HepG2 (cell line): ENCODE data around the gene CRLF1. TPM values are rescaled to one million over a fixed set of nuclear protein-coding genes. Genes with fewer than 3 reads are reported as not detected.

Experiments used
- AGO2 ChIP-seq: fragments of 200-400 bp; formaldehyde crosslinking; optimal IDR thresholded peaks from 2 replicates; pipeline ENCODE3; 2017; ENCODE audit warnings: mild to moderate bottlenecking, low read depth, low read length, moderate library complexity
- GABPB1 ChIP-seq: IDR thresholded peaks from 2 replicates; pipeline ENCODE4 v1.6.1; 2016; ENCODE audit warnings: mild to moderate bottlenecking, missing genetic modification reagents, moderate library complexity, missing compliant biosample characterization
- HDAC1 ChIP-seq: sonication (generic); formaldehyde crosslinking; IDR thresholded peaks from 2 replicates; pipeline ENCODE4 v1.5.1; 2020; ENCODE audit warnings: mild to moderate bottlenecking, missing genetic modification reagents
- KLF16 ChIP-seq, 2 experiments: sonication (generic) in 1 of 2; formaldehyde crosslinking in 1 of 2; IDR thresholded peaks; 2 replicates each; pipeline versions ENCODE4 v1.6.1 to v1.8.0; 2016 to 2023; ENCODE audit warnings: missing genetic modification reagents in 2 of 2, missing compliant biosample characterization in 1 of 2
- MIER3 ChIP-seq: IDR thresholded peaks from 2 replicates; pipeline ENCODE4 v1.6.1; 2016; ENCODE audit warnings: missing compliant biosample characterization, borderline replicate concordance
- RFX1 ChIP-seq: fragments of 450-650 bp; IDR thresholded peaks from 2 replicates; pipeline ENCODE4 v1.6.1; 2017
- ZNF296 ChIP-seq: sonication (generic); formaldehyde crosslinking; conservative IDR thresholded peaks from 2 replicates; pipeline ENCODE4 v1.5.0; 2020; ENCODE audit warnings: mild to moderate bottlenecking, missing genetic modification reagents
- ZNF446 ChIP-seq: sonication (generic); formaldehyde crosslinking; IDR thresholded peaks from 2 replicates; pipeline ENCODE4 v1.5.0; 2020; ENCODE audit warnings: mild to moderate bottlenecking, missing genetic modification reagents
- ZNF557 ChIP-seq: sonication (generic); formaldehyde crosslinking; IDR thresholded peaks from 2 replicates; pipeline ENCODE4 v1.4.0; 2020; ENCODE audit warnings: missing genetic modification reagents
- ZNF616 ChIP-seq: sonication (generic); formaldehyde crosslinking; IDR thresholded peaks from 2 replicates; pipeline ENCODE4 v1.5.0; 2020; ENCODE audit warnings: low read depth, mild to moderate bottlenecking, missing genetic modification reagents
- polyA plus RNA-seq, 8 experiments: library from polyadenylated mRNA; depleted of rRNA in 3 of 8; stranded (reverse) in 7 of 8; unstranded in 1 of 8; fragments of >200 nt; fragmentation: Illumina TruSeq in 4 of 8; extraction: Trizol in 4 of 8; gene quantifications; 2 replicates each; pipeline versions ENCODE4 v1.2.1 to v1.2.3, GENCODE V29; 2011 to 2016; ENCODE audit warnings: low read depth in 4 of 8, missing spikeins in 1 of 8, mixed read lengths in 1 of 8; ENCODE audit not compliant: insufficient read depth in 1 of 8
- total RNA-seq, 5 experiments: library from RNA; depleted of rRNA; stranded (reverse); fragments of >200 nt; fragmentation: Illumina TruSeq; extraction: Trizol; gene quantifications; 2 replicates each; pipeline ENCODE4 v1.2.3, GENCODE V29; 2016; ENCODE audit warnings: low read depth in 1 of 5
- TF ChIP-seq, protein P1 (sequence below): IDR thresholded peaks from 2 replicates; pipeline ENCODE4 v1.6.1; 2012; ENCODE audit warnings: inconsistent platforms
- TF ChIP-seq, protein P2 (sequence below): sonication (generic); formaldehyde crosslinking; IDR thresholded peaks from 2 replicates; pipeline ENCODE4 v1.4.0; 2020; ENCODE audit warnings: missing genetic modification reagents
- TF ChIP-seq, protein P3 (sequence below): sonication (generic); formaldehyde crosslinking; IDR thresholded peaks from 2 replicates; pipeline ENCODE4 v1.4.0; 2020; ENCODE audit warnings: mild to moderate bottlenecking, missing genetic modification reagents
- TF ChIP-seq, protein P4 (sequence below): sonication (generic); formaldehyde crosslinking; IDR thresholded peaks from one replicate; pipeline ENCODE4 v1.5.1; 2020; ENCODE audit warnings: mild to moderate bottlenecking, missing genetic modification reagents; ENCODE audit errors: not compliant biosample characterization
- TF ChIP-seq, protein P5 (sequence below): IDR thresholded peaks from 2 replicates; pipeline ENCODE4 v1.6.1; 2016; ENCODE audit warnings: mild to moderate bottlenecking, missing biosample characterization, missing genetic modification reagents
- TF ChIP-seq, protein P6 (sequence below): sonication (generic); formaldehyde crosslinking; IDR thresholded peaks from 2 replicates; pipeline ENCODE4 v1.8.0; 2023; ENCODE audit warnings: mild to moderate bottlenecking, missing genetic modification reagents

The CRLF1 gene
- total and polyA plus RNA-seq, 2 of the 13 experiments (the other 11 are each of a cell fraction or from before 2014, with no cell fraction given) = 217 to 296 TPM

DNA sequence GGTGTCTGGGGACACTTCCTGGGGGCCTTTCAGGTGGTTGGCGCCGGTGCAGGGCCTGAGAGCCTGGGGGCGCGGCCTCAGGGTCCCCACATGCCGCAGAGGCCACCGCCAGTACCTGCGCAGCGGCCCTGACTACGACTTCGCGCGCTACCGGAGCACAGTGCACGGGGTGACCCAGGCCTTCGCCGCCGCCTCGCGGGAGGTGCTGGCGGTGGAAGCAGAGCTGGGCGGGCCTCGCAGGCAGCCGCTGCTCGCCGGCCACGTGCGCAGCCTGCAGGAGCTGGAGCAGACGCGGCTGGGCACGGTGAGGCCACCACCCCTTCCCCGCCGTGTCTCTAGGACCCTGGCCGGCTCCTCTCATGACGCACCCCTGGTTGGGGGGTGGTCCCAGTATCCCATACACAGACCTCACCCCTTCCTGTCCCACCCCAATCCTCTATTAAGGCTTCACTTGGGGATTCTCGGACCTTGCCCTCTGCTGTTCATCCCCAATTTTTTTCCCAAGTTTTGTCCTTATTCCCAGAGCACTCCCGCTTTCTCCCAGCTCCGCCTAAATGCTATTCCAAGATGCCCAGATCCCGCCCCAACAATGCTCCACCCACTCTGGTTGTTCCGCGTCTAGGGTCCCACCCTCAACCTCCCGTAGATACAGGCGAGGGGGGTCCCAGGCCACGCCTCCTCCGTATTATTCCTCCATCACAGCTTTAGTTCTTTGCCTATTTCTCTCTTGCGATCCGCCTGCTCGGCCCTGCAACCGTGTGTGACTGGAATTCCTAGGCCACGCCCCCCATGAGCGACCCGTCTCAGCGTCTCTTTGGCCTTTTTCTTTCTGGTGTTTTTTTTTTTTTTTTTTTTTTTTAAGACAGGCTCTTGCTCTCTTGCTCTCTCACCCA is 17.0 kb downstream of the CRLF1 start (continued):
- peak in 1 of 2 experiments; percentile 97; a peak in 3 of 4 replicates for TF ChIP-seq KLF16 (CRISPR knock-in tag; IDR thresholded peaks at IDR 0.05)
- TF ChIP-seq AGO2 = peak; percentile 92
- TF ChIP-seq, protein P1, sequence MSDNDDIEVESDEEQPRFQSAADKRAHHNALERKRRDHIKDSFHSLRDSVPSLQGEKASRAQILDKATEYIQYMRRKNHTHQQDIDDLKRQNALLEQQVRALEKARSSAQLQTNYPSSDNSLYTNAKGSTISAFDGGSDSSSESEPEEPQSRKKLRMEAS = peak; percentile 99
- TF ChIP-seq ZNF446 (CRISPR knock-in tag) = peak; percentile 98; the same call in 1 of the 2 replicates
- TF ChIP-seq, protein P2, sequence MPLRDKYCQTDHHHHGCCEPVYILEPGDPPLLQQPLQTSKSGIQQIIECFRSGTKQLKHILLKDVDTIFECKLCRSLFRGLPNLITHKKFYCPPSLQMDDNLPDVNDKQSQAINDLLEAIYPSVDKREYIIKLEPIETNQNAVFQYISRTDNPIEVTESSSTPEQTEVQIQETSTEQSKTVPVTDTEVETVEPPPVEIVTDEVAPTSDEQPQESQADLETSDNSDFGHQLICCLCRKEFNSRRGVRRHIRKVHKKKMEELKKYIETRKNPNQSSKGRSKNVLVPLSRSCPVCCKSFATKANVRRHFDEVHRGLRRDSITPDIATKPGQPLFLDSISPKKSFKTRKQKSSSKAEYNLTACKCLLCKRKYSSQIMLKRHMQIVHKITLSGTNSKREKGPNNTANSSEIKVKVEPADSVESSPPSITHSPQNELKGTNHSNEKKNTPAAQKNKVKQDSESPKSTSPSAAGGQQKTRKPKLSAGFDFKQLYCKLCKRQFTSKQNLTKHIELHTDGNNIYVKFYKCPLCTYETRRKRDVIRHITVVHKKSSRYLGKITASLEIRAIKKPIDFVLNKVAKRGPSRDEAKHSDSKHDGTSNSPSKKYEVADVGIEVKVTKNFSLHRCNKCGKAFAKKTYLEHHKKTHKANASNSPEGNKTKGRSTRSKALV (CRISPR knock-in tag) = peak; percentile 91
- peak; percentile 92; the same call in 1 of the 2 replicates for TF ChIP-seq ZNF296 (CRISPR knock-in tag)
- peak; percentile 95; the same call in 1 of the 2 replicates for TF ChIP-seq ZNF616 (CRISPR knock-in tag)
- TF ChIP-seq, protein P3, sequence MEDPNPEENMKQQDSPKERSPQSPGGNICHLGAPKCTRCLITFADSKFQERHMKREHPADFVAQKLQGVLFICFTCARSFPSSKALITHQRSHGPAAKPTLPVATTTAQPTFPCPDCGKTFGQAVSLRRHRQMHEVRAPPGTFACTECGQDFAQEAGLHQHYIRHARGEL = peak; percentile 79; the same call in 1 of the 2 replicates
- TF ChIP-seq, protein P4, sequence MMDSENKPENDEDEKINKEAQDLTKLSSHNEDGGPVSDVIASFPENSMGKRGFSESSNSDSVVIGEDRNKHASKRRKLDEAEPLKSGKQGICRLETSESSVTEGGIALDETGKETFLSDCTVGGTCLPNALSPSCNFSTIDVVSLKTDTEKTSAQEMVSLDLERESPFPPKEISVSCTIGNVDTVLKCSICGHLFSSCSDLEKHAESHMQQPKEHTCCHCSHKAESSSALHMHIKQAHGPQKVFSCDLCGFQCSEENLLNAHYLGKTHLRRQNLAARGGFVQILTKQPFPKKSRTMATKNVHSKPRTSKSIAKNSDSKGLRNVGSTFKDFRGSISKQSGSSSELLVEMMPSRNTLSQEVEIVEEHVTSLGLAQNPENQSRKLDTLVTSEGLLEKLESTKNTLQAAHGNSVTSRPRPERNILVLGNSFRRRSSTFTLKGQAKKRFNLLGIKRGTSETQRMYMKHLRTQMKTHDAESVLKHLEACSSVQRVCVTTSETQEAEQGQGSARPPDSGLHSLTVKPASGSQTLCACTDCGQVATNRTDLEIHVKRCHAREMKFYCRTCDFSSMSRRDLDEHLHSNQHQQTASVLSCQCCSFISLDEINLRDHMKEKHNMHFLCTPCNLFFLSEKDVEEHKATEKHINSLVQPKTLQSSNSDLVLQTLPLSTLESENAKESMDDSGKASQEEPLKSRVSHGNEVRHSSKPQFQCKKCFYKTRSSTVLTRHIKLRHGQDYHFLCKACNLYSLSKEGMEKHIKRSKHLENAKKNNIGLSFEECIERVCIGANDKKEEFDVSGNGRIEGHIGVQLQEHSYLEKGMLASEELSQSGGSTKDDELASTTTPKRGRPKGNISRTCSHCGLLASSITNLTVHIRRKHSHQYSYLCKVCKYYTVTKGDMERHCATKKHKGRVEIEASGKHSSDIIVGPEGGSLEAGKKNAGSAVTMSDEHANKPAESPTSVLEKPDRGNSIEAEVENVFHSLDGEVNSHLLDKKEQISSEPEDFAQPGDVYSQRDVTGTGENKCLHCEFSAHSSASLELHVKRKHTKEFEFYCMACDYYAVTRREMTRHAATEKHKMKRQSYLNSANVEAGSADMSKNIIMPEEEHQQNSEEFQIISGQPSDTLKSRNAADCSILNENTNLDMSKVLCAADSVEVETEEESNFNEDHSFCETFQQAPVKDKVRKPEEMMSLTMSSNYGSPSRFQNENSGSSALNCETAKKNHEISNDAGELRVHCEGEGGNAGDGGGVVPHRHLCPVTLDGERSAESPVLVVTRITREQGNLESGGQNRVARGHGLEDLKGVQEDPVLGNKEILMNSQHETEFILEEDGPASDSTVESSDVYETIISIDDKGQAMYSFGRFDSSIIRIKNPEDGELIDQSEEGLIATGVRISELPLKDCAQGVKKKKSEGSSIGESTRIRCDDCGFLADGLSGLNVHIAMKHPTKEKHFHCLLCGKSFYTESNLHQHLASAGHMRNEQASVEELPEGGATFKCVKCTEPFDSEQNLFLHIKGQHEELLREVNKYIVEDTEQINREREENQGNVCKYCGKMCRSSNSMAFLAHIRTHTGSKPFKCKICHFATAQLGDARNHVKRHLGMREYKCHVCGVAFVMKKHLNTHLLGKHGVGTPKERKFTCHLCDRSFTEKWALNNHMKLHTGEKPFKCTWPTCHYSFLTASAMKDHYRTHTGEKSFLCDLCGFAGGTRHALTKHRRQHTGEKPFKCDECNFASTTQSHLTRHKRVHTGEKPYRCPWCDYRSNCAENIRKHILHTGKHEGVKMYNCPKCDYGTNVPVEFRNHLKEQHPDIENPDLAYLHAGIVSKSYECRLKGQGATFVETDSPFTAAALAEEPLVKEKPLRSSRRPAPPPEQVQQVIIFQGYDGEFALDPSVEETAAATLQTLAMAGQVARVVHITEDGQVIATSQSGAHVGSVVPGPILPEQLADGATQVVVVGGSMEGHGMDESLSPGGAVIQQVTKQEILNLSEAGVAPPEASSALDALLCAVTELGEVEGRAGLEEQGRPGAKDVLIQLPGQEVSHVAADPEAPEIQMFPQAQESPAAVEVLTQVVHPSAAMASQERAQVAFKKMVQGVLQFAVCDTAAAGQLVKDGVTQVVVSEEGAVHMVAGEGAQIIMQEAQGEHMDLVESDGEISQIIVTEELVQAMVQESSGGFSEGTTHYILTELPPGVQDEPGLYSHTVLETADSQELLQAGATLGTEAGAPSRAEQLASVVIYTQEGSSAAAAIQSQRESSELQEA (CRISPR knock-in tag) = peak; percentile 65
- peak; percentile 74 for TF ChIP-seq ZNF557 (CRISPR knock-in tag)
- no peak; the same call in none of the 2 replicates for TF ChIP-seq HDAC1 (CRISPR knock-in tag)
- no peak for TF ChIP-seq MIER3 (CRISPR knock-in tag)
- TF ChIP-seq, protein P5, sequence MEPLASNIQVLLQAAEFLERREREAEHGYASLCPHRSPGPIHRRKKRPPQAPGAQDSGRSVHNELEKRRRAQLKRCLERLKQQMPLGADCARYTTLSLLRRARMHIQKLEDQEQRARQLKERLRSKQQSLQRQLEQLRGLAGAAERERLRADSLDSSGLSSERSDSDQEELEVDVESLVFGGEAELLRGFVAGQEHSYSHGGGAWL (CRISPR knock-in tag) = peak; percentile 96
- TF ChIP-seq RFX1 = no peak
- TF ChIP-seq GABPB1 (CRISPR knock-in tag) = peak; percentile 64
- TF ChIP-seq, protein P6, sequence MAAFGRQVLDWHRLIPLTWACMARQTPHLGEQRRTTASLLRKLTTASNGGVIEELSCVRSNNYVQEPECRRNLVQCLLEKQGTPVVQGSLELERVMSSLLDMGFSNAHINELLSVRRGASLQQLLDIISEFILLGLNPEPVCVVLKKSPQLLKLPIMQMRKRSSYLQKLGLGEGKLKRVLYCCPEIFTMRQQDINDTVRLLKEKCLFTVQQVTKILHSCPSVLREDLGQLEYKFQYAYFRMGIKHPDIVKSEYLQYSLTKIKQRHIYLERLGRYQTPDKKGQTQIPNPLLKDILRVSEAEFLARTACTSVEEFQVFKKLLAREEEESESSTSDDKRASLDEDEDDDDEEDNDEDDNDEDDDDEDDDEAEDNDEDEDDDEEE (CRISPR knock-in tag) = peak; percentile 98
